ENCODE measurements around the gene ZER1. TPM values are rescaled to one million over a fixed set of nuclear protein-coding genes. Genes with fewer than 3 reads are reported as not detected.
"Not testable (repeated sequence)": the region's sequence is repeated elsewhere in the genome, so short reads cannot be mapped to it uniquely, and the experiment has no call there.

ZER1 gene
- polyA plus RNA-seq, 1 donor from 2014 or later: 30.6 TPM

DNA sequence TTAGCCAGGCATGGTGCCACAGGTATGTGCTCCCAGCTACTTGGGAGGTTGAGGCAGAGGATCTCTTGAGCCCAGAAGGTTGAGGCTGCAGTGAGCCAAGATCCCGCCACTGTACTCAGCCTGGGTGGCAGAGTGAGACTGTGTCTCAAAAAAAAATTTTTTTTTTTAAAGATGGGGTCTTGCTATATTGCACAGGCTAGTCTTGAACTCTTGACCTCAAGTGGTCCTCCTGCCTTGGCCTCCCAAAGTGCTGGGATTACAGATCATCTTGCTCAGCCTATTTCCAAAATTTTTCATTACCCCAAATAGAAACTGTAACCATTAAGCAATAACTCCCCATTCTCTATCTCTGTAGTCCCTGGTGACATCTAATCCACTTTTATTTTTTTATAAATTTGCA is 10.9 kb upstream of the ZER1 start:
- TF ChIP-seq MXI1 (conservative IDR thresholded peaks at IDR 0.05; ENCODE audit: poor library complexity, severe bottlenecking) (no peak), EP300 (conservative IDR thresholded peaks at IDR 0.05; ENCODE audit: poor library complexity, severe bottlenecking) (no peak), SMC3 (conservative IDR thresholded peaks at IDR 0.05; ENCODE audit: poor library complexity) (no peak), POLR2AphosphoS5 (IDR thresholded peaks at IDR 0.05) (no peak), EZH2 (IDR thresholded peaks at IDR 0.05; ENCODE audit: borderline replicate concordance, insufficient read depth, low read length, poor library complexity, severe bottlenecking) (no peak), RAD21 (conservative IDR thresholded peaks at IDR 0.05) (no peak), CTCF (IDR thresholded peaks at IDR 0.05; ENCODE audit: poor library complexity, severe bottlenecking) (no peak), TAF1 (IDR thresholded peaks at IDR 0.05; ENCODE audit: low read depth) (no peak)
- TF ChIP-seq, protein P1, sequence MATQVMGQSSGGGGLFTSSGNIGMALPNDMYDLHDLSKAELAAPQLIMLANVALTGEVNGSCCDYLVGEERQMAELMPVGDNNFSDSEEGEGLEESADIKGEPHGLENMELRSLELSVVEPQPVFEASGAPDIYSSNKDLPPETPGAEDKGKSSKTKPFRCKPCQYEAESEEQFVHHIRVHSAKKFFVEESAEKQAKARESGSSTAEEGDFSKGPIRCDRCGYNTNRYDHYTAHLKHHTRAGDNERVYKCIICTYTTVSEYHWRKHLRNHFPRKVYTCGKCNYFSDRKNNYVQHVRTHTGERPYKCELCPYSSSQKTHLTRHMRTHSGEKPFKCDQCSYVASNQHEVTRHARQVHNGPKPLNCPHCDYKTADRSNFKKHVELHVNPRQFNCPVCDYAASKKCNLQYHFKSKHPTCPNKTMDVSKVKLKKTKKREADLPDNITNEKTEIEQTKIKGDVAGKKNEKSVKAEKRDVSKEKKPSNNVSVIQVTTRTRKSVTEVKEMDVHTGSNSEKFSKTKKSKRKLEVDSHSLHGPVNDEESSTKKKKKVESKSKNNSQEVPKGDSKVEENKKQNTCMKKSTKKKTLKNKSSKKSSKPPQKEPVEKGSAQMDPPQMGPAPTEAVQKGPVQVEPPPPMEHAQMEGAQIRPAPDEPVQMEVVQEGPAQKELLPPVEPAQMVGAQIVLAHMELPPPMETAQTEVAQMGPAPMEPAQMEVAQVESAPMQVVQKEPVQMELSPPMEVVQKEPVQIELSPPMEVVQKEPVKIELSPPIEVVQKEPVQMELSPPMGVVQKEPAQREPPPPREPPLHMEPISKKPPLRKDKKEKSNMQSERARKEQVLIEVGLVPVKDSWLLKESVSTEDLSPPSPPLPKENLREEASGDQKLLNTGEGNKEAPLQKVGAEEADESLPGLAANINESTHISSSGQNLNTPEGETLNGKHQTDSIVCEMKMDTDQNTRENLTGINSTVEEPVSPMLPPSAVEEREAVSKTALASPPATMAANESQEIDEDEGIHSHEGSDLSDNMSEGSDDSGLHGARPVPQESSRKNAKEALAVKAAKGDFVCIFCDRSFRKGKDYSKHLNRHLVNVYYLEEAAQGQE (IDR thresholded peaks at IDR 0.05; ENCODE audit: borderline replicate concordance): no peak
- Histone ChIP-seq H3K27me3 (ENCODE audit: insufficient read depth, low read depth, low read length) (no peaks in the 10 kb centered on the region), H3K27ac (ENCODE audit: low read length) (no peak overlapping the region), H3K9me2 (ENCODE audit: insufficient read depth, low read length) (no peaks in the 10 kb centered on the region), H3K36me3 (ENCODE audit: insufficient read depth, low read length) (no peaks in the 10 kb centered on the region), H3K9ac (ENCODE audit: low read length) (no peak overlapping the region), H3K4me3 (ENCODE audit: low read length) (no peak overlapping the region), H2AFZ (ENCODE audit: low read depth, low read length) (no peak overlapping the region), H3K79me2 (replicated peaks; ENCODE audit: insufficient read depth, low read length) (peaks cover 6% of the 10 kb centered on the region), H3K9me3 (ENCODE audit: low read length) (no peaks in the 10 kb centered on the region), H3F3A (ENCODE audit: insufficient read depth, low read length, poor library complexity, severe bottlenecking) (no peaks in the 10 kb centered on the region), H4K20me1 (ENCODE audit: insufficient read depth) (no peaks in the 10 kb centered on the region), H3K4me2 (ENCODE audit: low read length) (no peak overlapping the region)

- TF ChIP-seq EZH2 (IDR thresholded peaks at IDR 0.05; ENCODE audit: borderline replicate concordance, insufficient read depth, low read length, poor library complexity, severe bottlenecking) (no peak), SMC3 (conservative IDR thresholded peaks at IDR 0.05; ENCODE audit: poor library complexity) (no peak), TAF1 (IDR thresholded peaks at IDR 0.05; ENCODE audit: low read depth) (no peak), CTCF (IDR thresholded peaks at IDR 0.05; ENCODE audit: poor library complexity, severe bottlenecking) (no peak), MXI1 (conservative IDR thresholded peaks at IDR 0.05; ENCODE audit: poor library complexity, severe bottlenecking) (no peak), RAD21 (conservative IDR thresholded peaks at IDR 0.05) (no peak), EP300 (conservative IDR thresholded peaks at IDR 0.05; ENCODE audit: poor library complexity, severe bottlenecking) (no peak), POLR2AphosphoS5 (IDR thresholded peaks at IDR 0.05) (no peak)
- TF ChIP-seq, protein P1 (IDR thresholded peaks at IDR 0.05; ENCODE audit: borderline replicate concordance): no peak
- Histone ChIP-seq H3K9me2 (ENCODE audit: insufficient read depth, low read length) (no peaks in the 10 kb centered on the region), H4K20me1 (ENCODE audit: insufficient read depth) (no peaks in the 10 kb centered on the region), H3K36me3 (ENCODE audit: insufficient read depth, low read length) (no peaks in the 10 kb centered on the region), H3F3A (ENCODE audit: insufficient read depth, low read length, poor library complexity, severe bottlenecking) (no peaks in the 10 kb centered on the region), H2AFZ (ENCODE audit: low read depth, low read length) (no peak overlapping the region), H3K9me3 (ENCODE audit: low read length) (no peaks in the 10 kb centered on the region), H3K4me2 (ENCODE audit: low read length) (no peak overlapping the region), H3K27ac (ENCODE audit: low read length) (no peak overlapping the region), H3K9ac (ENCODE audit: low read length) (no peak overlapping the region), H3K27me3 (ENCODE audit: insufficient read depth, low read depth, low read length) (no peaks in the 10 kb centered on the region), H3K4me3 (ENCODE audit: low read length) (no peak overlapping the region), H3K79me2 (replicated peaks; ENCODE audit: insufficient read depth, low read length) (no peaks in the 10 kb centered on the region)
These were observed 9.7 kb upstream of the ZER1 start for GRCh38 chr9:128781187-128782070.

- not testable (repeated sequence) for H3K9me3 ChIP-seq (ENCODE audit: low read length); H3K79me2 ChIP-seq (replicated peaks; ENCODE audit: insufficient read depth, low read length); H3K27me3 ChIP-seq (ENCODE audit: insufficient read depth, low read depth, low read length); H3K4me3 ChIP-seq (ENCODE audit: low read length); H3F3A ChIP-seq (ENCODE audit: insufficient read depth, low read length, poor library complexity, severe bottlenecking); H2AFZ ChIP-seq (ENCODE audit: low read depth, low read length); H3K9ac ChIP-seq (ENCODE audit: low read length); H3K27ac ChIP-seq (ENCODE audit: low read length); H3K9me2 ChIP-seq (ENCODE audit: insufficient read depth, low read length); H3K4me2 ChIP-seq (ENCODE audit: low read length); H3K36me3 ChIP-seq (ENCODE audit: insufficient read depth, low read length); H4K20me1 ChIP-seq (ENCODE audit: insufficient read depth)
These were observed 8.4 kb upstream of the ZER1 start for GRCh38 chr9:128780093-128780492.

All from neural cell (in vitro differentiated cells).